H9 (cell line): ENCODE measurements around the gene RHCE. TPM values are rescaled to one million over a fixed set of nuclear protein-coding genes. Genes with fewer than 3 reads are reported as not detected.

ENCODE experiments used
- DNase-seq: peaks from one replicate; pipeline ENCODE4 v3.0.0-alpha.2; 2017
- H2AFZ ChIP-seq: one replicate; pipeline ENCODE4 v1.6.1; 2013; ENCODE audit warnings: mild to moderate bottlenecking, low read length, control low read depth, moderate library complexity
- H2AK5ac ChIP-seq: 2 replicates; pipeline ENCODE4 v1.6.1; 2013; ENCODE audit warnings: low read length, control low read depth, mixed read lengths; ENCODE audit not compliant: insufficient read length
- H2BK120ac ChIP-seq: one replicate; pipeline ENCODE4 v1.6.1; 2013; ENCODE audit warnings: low read depth, mild to moderate bottlenecking, low read length, control low read depth, inconsistent platforms; ENCODE audit not compliant: poor library complexity, severe bottlenecking
- H2BK12ac ChIP-seq: 2 replicates; pipeline ENCODE4 v1.6.1; 2013; ENCODE audit warnings: low read length, control low read depth, mixed read lengths, low read depth; ENCODE audit not compliant: insufficient read length
- H2BK15ac ChIP-seq: 2 replicates; pipeline ENCODE4 v1.6.1; 2013; ENCODE audit warnings: low read depth, low read length, control low read depth
- H2BK20ac ChIP-seq: one replicate; pipeline ENCODE4 v1.6.1; 2013; ENCODE audit warnings: low read depth, mild to moderate bottlenecking, low read length, control low read depth, inconsistent platforms; ENCODE audit not compliant: poor library complexity, severe bottlenecking
- H2BK5ac ChIP-seq: 2 replicates; pipeline ENCODE4 v1.6.1; 2013; ENCODE audit warnings: low read length, control low read depth, mixed read lengths; ENCODE audit not compliant: insufficient read length
- H3K14ac ChIP-seq: 2 replicates; pipeline ENCODE4 v1.6.1; 2013; ENCODE audit warnings: low read length, control low read depth; ENCODE audit not compliant: insufficient read depth
- H3K18ac ChIP-seq: 2 replicates; pipeline ENCODE4 v1.6.1; 2013; ENCODE audit warnings: low read depth, mild to moderate bottlenecking, mixed read lengths, low read length, control low read depth; ENCODE audit not compliant: insufficient read length
- H3K23ac ChIP-seq: 2 replicates; pipeline ENCODE4 v1.6.1; 2013; ENCODE audit warnings: low read length, control low read depth, mixed read lengths, low read depth; ENCODE audit not compliant: insufficient read length
- H3K23me2 ChIP-seq: 2 replicates; pipeline ENCODE4 v1.6.1; 2013; ENCODE audit warnings: low read depth, mild to moderate bottlenecking, mixed read lengths, low read length, control low read depth; ENCODE audit not compliant: insufficient read length, poor library complexity, severe bottlenecking
- H3K27ac ChIP-seq: 2 replicates; pipeline ENCODE4 v1.5.1; 2013; ENCODE audit warnings: low read length, control low read depth, mixed read lengths, low read depth; ENCODE audit not compliant: insufficient read length
- H3K27me3 ChIP-seq: 2 replicates; pipeline ENCODE4 v1.6.1; 2013; ENCODE audit warnings: low read length, control low read depth, inconsistent platforms; ENCODE audit not compliant: insufficient read depth
- H3K4ac ChIP-seq: 2 replicates; pipeline ENCODE4 v1.6.1; 2013; ENCODE audit warnings: low read depth, mild to moderate bottlenecking, control low read depth, inconsistent platforms, low read length, moderate library complexity
- H3K4me1 ChIP-seq: 2 replicates; pipeline ENCODE4 v1.6.1; 2013; ENCODE audit warnings: low read length, control low read depth, inconsistent platforms; ENCODE audit not compliant: insufficient read depth
- H3K4me2 ChIP-seq: 2 replicates; pipeline ENCODE4 v1.6.1; 2013; ENCODE audit warnings: low read length, control low read depth, mixed read lengths; ENCODE audit not compliant: insufficient read length, insufficient read depth
- H3K56ac ChIP-seq: 2 replicates; pipeline ENCODE4 v1.6.1; 2013; ENCODE audit warnings: low read depth, mild to moderate bottlenecking, mixed read lengths, low read length, control low read depth; ENCODE audit not compliant: insufficient read length
- H3K79me1 ChIP-seq: 2 replicates; pipeline ENCODE4 v1.6.1; 2013; ENCODE audit warnings: low read depth, mild to moderate bottlenecking, moderate library complexity, low read length, control low read depth, inconsistent platforms; ENCODE audit not compliant: insufficient read depth, poor library complexity, severe bottlenecking
- H3K79me2 ChIP-seq: 2 replicates; pipeline ENCODE4 v1.6.1; 2013; ENCODE audit warnings: low read length, control low read depth, inconsistent platforms; ENCODE audit not compliant: insufficient read depth
- H3K9ac ChIP-seq: 2 replicates; pipeline ENCODE4 v1.6.1; 2013; ENCODE audit warnings: low read length, control low read depth, mixed read lengths; ENCODE audit not compliant: insufficient read length; ENCODE audit errors: extremely low read depth
- H3K9me3 ChIP-seq: one replicate; pipeline ENCODE4 v1.6.1; 2013; ENCODE audit warnings: low read depth, low read length, inconsistent platforms; ENCODE audit not compliant: control insufficient read depth
- H3T11ph ChIP-seq: one replicate; pipeline ENCODE4 v1.6.1; 2013; ENCODE audit warnings: mild to moderate bottlenecking, low read length, control low read depth, inconsistent platforms
- H4K20me1 ChIP-seq: one replicate; pipeline ENCODE4 v1.6.1; 2013; ENCODE audit not compliant: control insufficient read depth, insufficient read length, insufficient read depth
- H4K5ac ChIP-seq: 2 replicates; pipeline ENCODE4 v1.6.1; 2013; ENCODE audit warnings: low read depth, mild to moderate bottlenecking, mixed read lengths, low read length, control low read depth; ENCODE audit not compliant: insufficient read length
- H4K8ac ChIP-seq: replicated peaks from 2 replicates; pipeline ENCODE4 v1.6.1; 2013; ENCODE audit warnings: low read length, control low read depth, mixed read lengths, low read depth; ENCODE audit not compliant: insufficient read length
- H4K91ac ChIP-seq: 2 replicates; pipeline ENCODE4 v1.6.1; 2013; ENCODE audit warnings: low read depth, mild to moderate bottlenecking, moderate library complexity, mixed read lengths, low read length, control low read depth; ENCODE audit not compliant: insufficient read length
- H3K27ac Mint-ChIP-seq, 3 experiments: 2 replicates in 2 of 3; 3 replicates in 1 of 3; pipeline ENCODE4 v1.8.0; 2020 to 2021; ENCODE audit warnings: mixed read lengths in 3 of 3, mild to moderate bottlenecking in 1 of 3, moderate library complexity in 1 of 3
- H3K27me3 Mint-ChIP-seq: 2 replicates; pipeline ENCODE4 v1.8.0; 2021; ENCODE audit warnings: low read depth, mild to moderate bottlenecking, moderate library complexity, mixed read lengths
- H3K36me3 Mint-ChIP-seq, 3 experiments: 2 replicates in 2 of 3; 3 replicates in 1 of 3; pipeline ENCODE4 v1.8.0; 2020 to 2021; ENCODE audit warnings: low read depth in 3 of 3, mixed read lengths in 3 of 3; ENCODE audit not compliant: insufficient read depth in 1 of 3
- H3K4me1 Mint-ChIP-seq, 2 experiments: 2 replicates each; pipeline ENCODE4 v1.8.0; 2020; ENCODE audit warnings: mixed read lengths in 2 of 2
- H3K4me3 Mint-ChIP-seq, 2 experiments: 2 replicates in 1 of 2; 3 replicates in 1 of 2; pipeline ENCODE4 v1.8.0; 2020 to 2021; ENCODE audit warnings: mild to moderate bottlenecking in 2 of 2, mixed read lengths in 2 of 2, moderate library complexity in 1 of 2
- H3K9me3 Mint-ChIP-seq, 2 experiments: 2 replicates in 1 of 2; 3 replicates in 1 of 2; pipeline ENCODE4 v1.8.0; 2020; ENCODE audit warnings: mild to moderate bottlenecking in 2 of 2, mixed read lengths in 2 of 2, moderate library complexity in 1 of 2
- CTCF ChIP-seq: fragments of 200-600 bp; sonication (generic); conservative IDR thresholded peaks from 3 replicates; pipeline ENCODE4 v1.8.0; 2021; ENCODE audit warnings: antibody characterized with exemption, mild to moderate bottlenecking
- WGBS: extraction: QIAGEN DNeasy Blood & Tissue Kit; methylation state at CpG from one replicate; pipeline ENCODE4 v1.1.7; 2013; ENCODE audit warnings: missing lambda C conversion rate, low lambda C conversion rate, mixed read lengths; ENCODE audit not compliant: insufficient read length; ENCODE audit errors: extremely low coverage; 5-methylcytosine and 5-hydroxymethylcytosine counted together
- total RNA-seq: library from RNA; stranded (reverse); gene quantifications from 2 replicates; pipeline ENCODE4 v1.2.1, GENCODE V29; 2021

RHCE gene
- total RNA-seq, 1 experiment from 2014 or later = 0.90 TPM

DNA sequence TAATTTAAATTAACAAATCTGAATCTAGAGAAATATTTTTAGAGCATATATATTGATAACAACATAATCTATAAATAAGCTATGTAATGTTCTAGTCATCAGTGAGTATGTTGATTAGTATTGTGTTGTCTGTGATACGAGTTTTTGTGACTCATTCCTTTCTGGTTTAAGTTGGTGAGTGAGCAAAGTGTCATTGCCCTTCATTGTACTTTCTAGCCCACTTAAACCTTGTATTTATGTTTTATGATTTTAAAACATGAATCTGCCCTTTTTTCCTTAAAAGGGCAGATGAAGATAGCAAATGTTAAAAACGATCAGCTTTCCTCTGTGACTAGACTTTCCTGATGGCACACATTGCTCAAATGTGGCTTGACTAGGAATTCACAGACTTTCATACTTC is 48.6 kb upstream of the RHCE start:
- Histone ChIP-seq H4K91ac (no peak overlapping the region), H4K5ac (no peak overlapping the region), H2BK20ac (no peak overlapping the region), H3K56ac (no peak overlapping the region), H2BK120ac (no peak overlapping the region), H2BK5ac (no peak overlapping the region), H3K23ac (no peak overlapping the region), H2BK12ac (no peak overlapping the region), H3K27me3 (no peaks in the 10 kb centered on the region), H3T11ph (no peak overlapping the region), H2BK15ac (no peak overlapping the region), H2AK5ac (no peak overlapping the region), H3K9ac (no peak overlapping the region), H3K4ac (no peak overlapping the region), H3K4me2 (no peak overlapping the region), H4K8ac (no peak overlapping the region), H3K79me2 (no peaks in the 10 kb centered on the region), H2AFZ (no peak overlapping the region), H3K4me1 (no peaks in the 10 kb centered on the region), H3K9me3 (no peaks in the 10 kb centered on the region), H4K20me1 (no peaks in the 10 kb centered on the region), H3K14ac (no peak overlapping the region), H3K79me1 (no peaks in the 10 kb centered on the region), H3K18ac (no peak overlapping the region), H3K23me2 (no peaks in the 10 kb centered on the region), H3K27ac (no peak overlapping the region)
- DNase-seq = no peak
- Mint-ChIP-seq H3K36me3 (peaks cover 0 to 5% (median 0%) of the 10 kb centered on the region in 3 experiments; a peak in 1 of 7 replicates), H3K9me3 (no peaks in the 10 kb centered on the region), H3K4me1 (0 out of 4 replicates have a peak, but pooled peaks cover 0 to 2% of the 10 kb centered on the region in 2 experiments), H3K4me3 (no peak overlapping the region), H3K27ac (no peak overlapping the region), H3K27me3 (no peaks in the 10 kb centered on the region)
- WGBS = no CpG with 5 or more reads among the region's 2 CpGs
- TF ChIP-seq CTCF = no peak
